DOHH2 (cell line): ENCODE measurements around the gene PACRG.

ENCODE experiments used
- H3F3A ChIP-seq: fragments of 200-600 bp; sonication (generic), shearing (Covaris generic); 2 replicates; pipeline ENCODE4 v1.6.0; 2016; ENCODE audit warnings: antibody characterized with exemption, mild to moderate bottlenecking; ENCODE audit not compliant: control insufficient read depth, insufficient read depth
- H3K27ac ChIP-seq: fragments of 200-600 bp; sonication (generic); 2 replicates; pipeline ENCODE4 v1.5.1; 2014; ENCODE audit warnings: low read depth, mild to moderate bottlenecking, low read length, moderate library complexity
- H3K27me3 ChIP-seq: fragments of 200-600 bp; sonication (generic); 2 replicates; pipeline ENCODE4 v1.6.1; 2014; ENCODE audit warnings: mild to moderate bottlenecking, low read length, mixed read lengths; ENCODE audit not compliant: control insufficient read depth
- H3K36me3 ChIP-seq: fragments of 200-600 bp; sonication (generic); 2 replicates; pipeline ENCODE4 v1.6.1; 2014; ENCODE audit warnings: mild to moderate bottlenecking, low read length, moderate library complexity, mixed read lengths; ENCODE audit not compliant: control insufficient read depth
- H3K4me1 ChIP-seq: fragments of 200-600 bp; sonication (generic); 2 replicates; pipeline ENCODE4 v1.6.1; 2014; ENCODE audit warnings: mild to moderate bottlenecking, low read length, mixed read lengths; ENCODE audit not compliant: control insufficient read depth
- H3K4me2 ChIP-seq: fragments of 200-600 bp; sonication (generic); 2 replicates; pipeline ENCODE4 v1.6.0; 2014; ENCODE audit warnings: mild to moderate bottlenecking, low read length, moderate library complexity
- H3K4me3 ChIP-seq: fragments of 200-600 bp; sonication (generic); 2 replicates; pipeline ENCODE4 v1.5.1; 2014; ENCODE audit warnings: mild to moderate bottlenecking, low read length, mixed read lengths
- H3K79me2 ChIP-seq: fragments of 200-600 bp; sonication (generic); 2 replicates; pipeline ENCODE4 v1.6.1; 2014; ENCODE audit warnings: mild to moderate bottlenecking, low read length, mixed read lengths; ENCODE audit not compliant: control insufficient read depth
- H3K9me2 ChIP-seq: fragments of 200-600 bp; sonication (generic); replicated peaks from 2 replicates; pipeline ENCODE4 v1.6.1; 2014; ENCODE audit warnings: mild to moderate bottlenecking, low read length, mixed read lengths; ENCODE audit not compliant: control insufficient read depth
- H3K9me3 ChIP-seq: fragments of 200-600 bp; sonication (generic); 2 replicates; pipeline ENCODE4 v1.6.1; 2014; ENCODE audit warnings: antibody characterized with exemption, low read length, mixed read lengths; ENCODE audit not compliant: control insufficient read depth, insufficient read depth
- H4K20me1 ChIP-seq: fragments of 200-600 bp; sonication (generic); 2 replicates; pipeline ENCODE4 v1.6.0; 2014; ENCODE audit warnings: low read depth, mild to moderate bottlenecking, antibody characterized with exemption, low read length, moderate library complexity; ENCODE audit not compliant: control insufficient read depth, insufficient read depth
- CTCF ChIP-seq: fragments of 200-600 bp; sonication (generic); IDR thresholded peaks from one replicate; pipeline ENCODE4 v1.5.1; 2014; ENCODE audit warnings: antibody characterized with exemption, mild to moderate bottlenecking, low read depth, low read length; ENCODE audit not compliant: poor library complexity, severe bottlenecking
- EZH2phosphoT487 ChIP-seq: fragments of 200-600 bp; sonication (generic); IDR thresholded peaks from 2 replicates; pipeline ENCODE4 v1.6.1; 2017; ENCODE audit warnings: borderline replicate concordance, mild to moderate bottlenecking, antibody characterized with exemption, low read length, moderate library complexity, mixed read lengths

The PACRG gene

DNA sequence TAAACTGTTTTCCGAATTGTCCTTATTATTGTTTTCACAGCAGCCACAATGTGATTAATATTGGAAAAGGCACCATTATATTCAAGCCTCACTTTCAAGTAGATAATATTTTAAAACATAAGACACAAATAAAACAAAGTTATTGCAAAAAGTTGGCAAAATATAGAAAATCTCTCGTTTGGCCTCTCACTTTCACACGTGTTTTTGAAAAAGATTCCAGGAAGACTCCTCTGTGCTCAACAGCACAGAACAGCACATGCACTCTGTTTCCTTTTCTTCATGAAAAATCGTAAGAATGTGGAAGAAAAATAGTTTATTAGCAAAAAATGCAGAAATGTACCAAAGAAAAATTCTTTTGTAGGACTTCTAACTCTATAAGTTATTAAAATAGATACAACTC lies 46.9 kb upstream of the PACRG start:
- H3K4me3 ChIP-seq = no peak overlapping the region
- H3K4me1 ChIP-seq = no peaks in the 10 kb centered on the region
- no peaks in the 10 kb centered on the region for H3K79me2 ChIP-seq
- H3K9me2 ChIP-seq = no peaks in the 10 kb centered on the region
- H3K36me3 ChIP-seq = no peaks in the 10 kb centered on the region
- H3K27me3 ChIP-seq = no peaks in the 10 kb centered on the region
- no peaks in the 10 kb centered on the region for H3F3A ChIP-seq
- H3K9me3 ChIP-seq = no peaks in the 10 kb centered on the region
- H4K20me1 ChIP-seq = no peaks in the 10 kb centered on the region
- TF ChIP-seq EZH2phosphoT487 (no peak), CTCF (no peak)
- no peak overlapping the region for H3K4me2 ChIP-seq
- H3K27ac ChIP-seq = no peak overlapping the region

DNA sequence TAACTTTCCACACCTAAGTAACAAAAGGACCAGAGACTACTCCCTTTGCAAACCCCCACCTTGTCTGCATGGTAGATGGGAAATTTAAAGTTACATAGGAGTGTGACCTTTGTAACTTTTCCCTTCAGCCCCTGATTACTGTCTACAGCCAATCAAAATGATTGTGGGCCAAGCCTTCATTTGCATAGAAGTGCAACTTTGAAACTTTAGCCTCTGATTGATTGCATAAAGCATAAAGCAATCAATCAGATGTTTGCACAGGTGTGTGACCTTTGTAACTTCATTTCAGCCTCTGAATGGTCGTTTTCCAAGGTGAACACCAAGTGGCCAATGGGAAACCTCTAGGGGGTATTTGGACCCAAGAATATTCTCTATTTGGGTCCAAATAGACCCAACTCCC lies 46.3 kb upstream of the PACRG start:
- TF ChIP-seq EZH2phosphoT487 (no peak), CTCF (no peak)
- H3F3A ChIP-seq = no peaks in the 10 kb centered on the region
- H3K27me3 ChIP-seq = no peaks in the 10 kb centered on the region
- no peaks in the 10 kb centered on the region for H3K36me3 ChIP-seq
- no peaks in the 10 kb centered on the region for H3K9me3 ChIP-seq
- H3K4me2 ChIP-seq = no peak overlapping the region
- H3K9me2 ChIP-seq = no peaks in the 10 kb centered on the region
- no peaks in the 10 kb centered on the region for H3K79me2 ChIP-seq
- H3K27ac ChIP-seq = no peak overlapping the region
- no peaks in the 10 kb centered on the region for H3K4me1 ChIP-seq
- H3K4me3 ChIP-seq = no peak overlapping the region
- no peaks in the 10 kb centered on the region for H4K20me1 ChIP-seq

- no peak overlapping the region for H3K4me2 ChIP-seq
- no peaks in the 10 kb centered on the region for H3K9me2 ChIP-seq
- H3K4me1 ChIP-seq = no peaks in the 10 kb centered on the region
- no peaks in the 10 kb centered on the region for H3K79me2 ChIP-seq
- no peaks in the 10 kb centered on the region for H3F3A ChIP-seq
- H3K27ac ChIP-seq = no peak overlapping the region
- H3K36me3 ChIP-seq = no peaks in the 10 kb centered on the region
- no peak overlapping the region for H3K4me3 ChIP-seq
- H4K20me1 ChIP-seq = no peaks in the 10 kb centered on the region
- no peaks in the 10 kb centered on the region for H3K27me3 ChIP-seq
- H3K9me3 ChIP-seq = no peaks in the 10 kb centered on the region
- TF ChIP-seq EZH2phosphoT487 = no peak
- TF ChIP-seq CTCF = no peak
These were observed 44.6 kb upstream of the PACRG start for GRCh38 chr6:162683135-162683534.

DNA sequence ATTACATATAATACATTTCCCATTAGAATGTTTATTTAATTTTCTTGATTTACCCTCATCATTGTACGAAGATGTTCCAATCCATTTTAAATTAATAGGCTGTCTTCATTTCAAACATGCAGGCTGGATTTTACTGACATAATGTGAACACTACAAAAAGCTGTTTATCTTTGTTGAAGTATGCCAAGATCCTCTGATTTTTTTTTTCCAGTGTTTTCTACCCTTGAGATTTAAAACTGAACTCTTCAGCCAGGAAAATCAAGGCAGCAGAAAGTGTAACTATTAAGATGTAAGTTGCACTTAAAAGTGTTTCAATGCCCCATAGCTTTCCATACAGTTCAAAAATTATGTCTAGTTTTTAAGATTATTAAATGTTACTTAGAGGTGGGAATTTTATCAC lies 43.7 kb upstream of the PACRG start:
- no peaks in the 10 kb centered on the region for H3K9me3 ChIP-seq
- no peaks in the 10 kb centered on the region for H3K9me2 ChIP-seq
- H3F3A ChIP-seq = no peaks in the 10 kb centered on the region
- H3K27ac ChIP-seq = no peak overlapping the region
- no peak overlapping the region for H3K4me3 ChIP-seq
- H3K4me2 ChIP-seq = no peak overlapping the region
- no peaks in the 10 kb centered on the region for H4K20me1 ChIP-seq
- H3K27me3 ChIP-seq = no peaks in the 10 kb centered on the region
- H3K4me1 ChIP-seq = no peaks in the 10 kb centered on the region
- TF ChIP-seq EZH2phosphoT487 (no peak), CTCF (no peak)
- no peaks in the 10 kb centered on the region for H3K36me3 ChIP-seq
- no peaks in the 10 kb centered on the region for H3K79me2 ChIP-seq
